GM18499 (cell line): ENCODE data around the gene SLC9A8.

ENCODE experiments used
- ATAC-seq: cut with Tn5 transposase; IDR thresholded peaks from one replicate; pipeline ENCODE4 v1.9.1; 2021; ENCODE audit warnings: moderate number of reproducible peaks; ENCODE audit not compliant: insufficient read depth, unreplicated experiment

The SLC9A8 gene

DNA sequence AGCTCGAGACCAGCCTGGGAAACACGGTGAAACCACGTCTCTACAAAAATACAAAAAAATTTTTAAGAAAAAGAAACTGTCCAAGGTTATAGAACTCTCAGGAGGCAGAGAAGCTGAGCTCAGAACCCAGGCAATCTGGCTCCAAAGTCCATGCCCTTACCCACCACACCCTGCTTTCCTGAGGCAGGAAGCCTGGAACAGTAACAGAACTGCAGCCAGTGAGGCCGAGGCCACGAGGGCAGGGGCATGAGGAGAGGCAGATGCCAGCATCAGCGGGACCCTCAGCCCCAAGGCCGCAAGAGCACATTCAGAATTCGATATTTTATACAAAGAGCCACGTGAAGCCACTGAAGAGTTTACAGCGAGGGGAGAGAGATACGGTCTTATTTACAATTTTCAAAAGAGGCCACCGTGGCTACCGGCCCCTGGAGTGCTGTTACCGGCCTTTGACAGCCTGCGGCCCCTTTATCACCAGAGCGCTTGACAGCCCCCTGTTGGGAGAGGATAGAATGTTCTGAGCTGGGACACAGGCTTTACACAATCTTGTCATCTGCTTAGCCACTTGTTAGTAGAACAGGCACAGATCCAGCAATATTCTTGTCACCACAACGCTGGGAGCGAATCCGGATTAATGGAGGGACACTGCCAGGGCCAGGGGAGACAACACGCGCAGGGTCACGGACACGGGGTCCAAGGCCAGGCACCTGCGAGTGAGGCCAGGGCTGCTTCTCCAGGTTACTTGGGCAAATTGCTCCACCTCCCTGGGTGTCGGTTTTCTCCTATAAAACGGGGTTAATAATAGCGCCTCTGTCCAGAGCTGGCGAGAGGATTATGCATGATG, 97.1 kb downstream of the SLC9A8 start:
- no peak for ATAC-seq

DNA sequence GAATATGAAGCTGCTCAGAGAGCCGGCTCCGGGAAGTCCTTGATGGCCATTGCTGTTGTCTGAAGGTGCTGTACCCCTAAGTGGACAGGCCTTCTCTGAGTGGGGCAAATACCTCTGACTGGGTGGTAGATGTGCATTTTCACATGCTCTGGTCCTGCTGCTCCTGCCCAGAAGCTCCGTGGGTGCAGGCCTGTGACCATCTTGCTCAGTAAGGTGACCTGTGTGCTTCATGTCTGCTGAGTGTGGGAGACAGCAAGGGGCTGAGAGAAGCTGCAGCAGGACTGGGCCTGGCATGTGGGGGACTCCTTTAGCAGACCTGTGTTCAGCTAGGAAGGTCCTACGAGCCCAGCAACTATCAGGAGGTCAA, 97.7 kb downstream of the SLC9A8 start:
- no peak for ATAC-seq

DNA sequence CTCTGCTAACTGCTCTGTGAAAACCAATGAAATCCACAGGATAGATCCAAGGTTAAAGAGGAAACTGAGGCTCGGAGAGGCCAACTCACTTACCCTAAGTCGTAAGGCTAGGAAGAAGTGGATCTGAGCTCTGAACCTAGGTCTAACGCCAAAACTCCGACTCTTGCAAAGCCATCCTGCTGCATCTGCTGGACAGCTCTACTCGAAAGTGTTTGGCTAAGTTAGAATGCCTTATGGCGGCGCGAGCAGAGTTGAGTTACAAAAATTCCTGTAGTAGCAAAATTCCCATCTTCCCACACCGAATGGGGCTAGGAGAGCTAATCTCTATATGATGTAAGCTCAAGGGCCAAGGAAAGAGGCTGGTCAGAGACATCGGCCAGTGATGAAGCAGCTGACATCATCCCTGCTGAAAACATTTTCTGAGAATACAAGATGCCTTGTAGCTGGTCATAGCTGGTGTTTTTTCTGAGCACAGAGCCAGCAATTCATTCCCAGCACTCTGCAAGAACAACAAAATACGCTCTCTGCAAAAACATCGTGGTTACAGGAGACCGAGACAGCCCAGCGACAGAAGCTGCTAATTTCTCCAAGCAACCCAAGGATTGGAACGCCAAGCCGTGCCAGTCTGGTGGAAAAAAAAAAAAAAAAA, 100.9 kb downstream of the SLC9A8 start:
- no peak for ATAC-seq

DNA sequence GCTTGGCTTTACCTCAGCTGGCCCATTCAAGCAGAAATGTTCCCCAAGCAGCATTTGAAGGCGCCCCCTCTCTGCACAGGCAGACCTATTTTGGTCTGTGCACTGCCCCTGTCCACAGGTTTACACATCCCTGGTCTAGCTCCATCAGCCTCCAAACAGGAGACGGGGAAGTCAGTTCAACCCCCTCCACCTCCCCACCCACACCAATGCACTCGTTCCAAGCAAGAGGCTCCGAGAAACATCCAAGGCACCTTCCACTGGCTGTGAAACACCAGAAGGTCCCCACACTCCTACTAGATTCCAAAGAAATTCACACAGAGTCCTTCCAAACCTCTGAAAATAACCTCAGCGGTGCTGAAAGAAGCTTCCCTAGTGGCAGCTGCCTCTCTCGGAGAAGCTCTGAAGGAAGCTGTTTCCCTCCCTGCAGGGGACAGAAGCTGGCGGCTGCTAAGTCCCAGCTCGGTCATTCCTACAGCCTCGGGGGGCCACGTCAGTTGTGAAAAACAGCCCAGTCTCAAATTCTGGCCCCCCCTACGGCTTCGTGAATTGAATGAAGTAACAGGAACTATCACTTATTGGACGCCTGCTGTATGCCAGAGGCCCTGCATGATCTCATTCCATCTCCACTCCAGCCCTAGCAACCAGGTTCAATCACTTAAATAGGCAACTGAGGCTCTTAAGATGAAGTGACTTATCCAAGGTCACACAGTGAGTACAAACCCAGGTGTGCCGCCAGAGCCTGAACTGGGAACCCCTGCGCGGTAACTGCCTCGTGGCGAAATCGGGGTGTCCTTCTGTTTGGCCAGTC, 101.9 kb downstream of the SLC9A8 start:
- ATAC-seq = no peak

DNA sequence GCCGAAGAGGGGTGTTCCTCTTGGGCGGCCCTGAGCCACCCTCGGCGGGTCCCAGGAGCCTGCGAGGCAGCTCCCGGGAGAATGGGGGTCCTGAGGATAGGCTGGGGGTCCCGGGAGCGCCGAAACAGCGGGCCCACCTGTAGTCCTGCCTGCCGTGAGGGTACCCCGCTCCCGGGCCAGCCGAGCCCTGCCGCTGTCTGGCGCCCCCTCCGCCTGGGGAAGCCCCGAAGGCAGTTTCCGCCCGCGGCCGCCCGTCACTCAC, 102.4 kb downstream of the SLC9A8 start:
- ATAC-seq = no peak

DNA sequence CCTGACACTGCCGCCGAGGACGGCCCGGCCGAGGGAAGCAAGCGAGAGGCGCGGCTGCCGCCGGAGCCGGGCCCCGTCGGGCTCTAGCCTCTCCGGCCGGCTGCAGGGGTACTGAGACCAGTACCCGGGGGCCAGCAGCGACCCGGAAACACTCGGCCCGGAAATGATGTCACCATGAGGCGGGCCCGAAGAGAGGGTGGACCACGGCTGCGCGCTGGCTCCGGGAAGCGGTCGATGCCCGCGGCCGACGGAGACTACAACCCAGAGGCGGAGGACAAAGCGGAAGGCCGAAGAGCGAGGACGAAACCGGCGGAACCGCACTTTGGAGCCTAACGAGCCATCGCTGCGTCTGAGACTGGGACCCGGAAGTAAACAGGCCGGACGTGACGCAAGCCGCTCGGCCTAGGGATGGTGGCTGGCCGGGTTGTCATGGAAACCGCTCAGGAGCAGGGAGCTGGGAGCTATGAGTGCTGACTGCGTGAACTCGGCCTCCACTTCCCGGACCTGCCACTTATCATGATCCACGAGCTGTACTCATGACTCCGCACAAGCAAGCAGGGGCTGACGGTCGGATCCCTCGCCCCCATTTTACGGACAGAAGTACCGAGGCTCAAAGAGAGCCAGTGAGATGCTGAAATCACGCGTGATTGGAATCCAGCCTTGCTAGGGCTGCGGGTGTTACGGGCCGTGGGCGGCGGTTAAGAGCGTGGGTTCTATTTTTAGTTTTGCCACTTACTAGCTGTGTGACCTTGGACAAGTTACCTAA, 102.9 kb downstream of the SLC9A8 start, which contains the start of gene SPATA2:
Gene SPATA2 (minus strand): TSS at position 150 of the 766 bp plus-strand sequence. CDS start 7,039 bp downstream, outside the sequence.
- peak; percentile 61 for ATAC-seq

DNA sequence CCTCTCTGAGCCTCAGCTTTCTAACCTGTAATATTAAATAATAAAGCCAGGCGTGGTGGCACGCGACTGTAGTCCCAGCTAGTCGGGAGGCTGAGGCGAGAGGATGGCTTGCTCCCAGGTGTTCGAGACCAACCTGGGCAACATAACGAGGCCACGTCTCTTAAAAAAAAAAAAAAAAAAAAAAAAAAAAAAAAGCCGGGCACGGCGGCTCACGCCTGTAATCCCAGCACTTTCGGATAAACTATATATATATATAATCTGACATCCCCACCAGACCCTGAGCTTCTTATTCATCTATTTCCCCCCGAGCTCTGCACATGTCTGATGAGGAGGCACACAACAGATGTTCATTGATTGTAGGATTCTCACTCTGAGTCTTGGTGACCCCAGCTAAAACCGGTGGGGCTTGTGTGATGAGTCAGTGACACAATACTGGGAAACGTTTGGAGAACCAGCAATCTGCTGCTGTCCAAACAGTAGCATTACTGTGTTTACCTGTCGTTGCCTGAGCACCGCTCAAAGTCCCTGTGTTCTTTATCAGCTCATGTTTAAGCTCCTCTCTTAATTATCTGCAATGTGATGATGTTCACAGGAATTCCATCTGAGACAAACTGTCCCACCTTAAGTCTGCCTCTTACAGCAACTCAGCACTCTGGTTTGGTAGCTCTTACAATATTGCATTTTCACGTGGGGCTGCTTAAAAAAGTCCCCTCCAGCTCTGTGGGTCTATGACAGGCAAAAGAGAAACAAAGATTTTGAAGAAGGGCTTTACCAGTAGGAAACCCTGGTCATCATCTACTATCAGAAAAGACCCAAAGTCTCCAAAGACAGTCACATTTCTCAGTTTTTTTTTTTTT, 103.7 kb downstream of the SLC9A8 start:
- no peak for ATAC-seq

DNA sequence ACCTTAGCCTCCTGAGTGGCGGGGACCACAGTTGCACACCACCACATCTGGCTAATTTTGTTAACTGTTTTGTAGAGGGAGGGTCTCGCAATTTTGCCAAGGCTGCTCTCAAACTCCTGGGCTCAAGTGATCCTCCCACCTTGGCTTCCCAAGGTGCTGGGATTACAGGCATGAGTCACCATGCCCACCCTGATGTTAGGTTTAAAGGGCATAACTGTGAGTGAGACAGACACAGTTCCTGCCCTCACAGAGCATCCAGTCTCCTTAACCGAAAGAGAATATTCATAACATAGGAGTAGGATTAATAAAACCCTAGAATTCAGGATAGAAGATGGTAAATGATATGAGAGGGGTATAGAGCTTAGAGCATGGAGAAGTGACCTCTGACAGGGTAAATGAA, 105.8 kb downstream of the SLC9A8 start:
- no peak for ATAC-seq

DNA sequence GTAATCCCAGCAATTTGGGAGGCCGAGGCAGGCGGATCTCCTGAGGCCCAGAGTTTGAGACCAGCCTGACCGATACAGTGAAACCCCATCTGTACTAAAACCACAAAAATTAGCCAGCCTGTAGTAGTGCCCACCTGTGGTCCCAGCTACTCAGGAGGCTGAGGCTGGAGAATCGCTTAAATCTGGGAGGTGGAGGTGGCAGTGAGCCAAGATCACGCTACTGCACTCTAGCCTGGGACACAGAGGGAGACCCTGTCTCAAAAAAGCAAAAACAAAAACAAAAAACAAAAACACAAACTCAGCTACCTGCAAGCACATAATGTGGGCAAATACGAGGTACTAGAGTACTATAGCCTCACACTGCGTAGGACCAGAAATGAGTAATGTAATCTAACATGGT, 106.4 kb downstream of the SLC9A8 start:
- no peak for ATAC-seq

DNA sequence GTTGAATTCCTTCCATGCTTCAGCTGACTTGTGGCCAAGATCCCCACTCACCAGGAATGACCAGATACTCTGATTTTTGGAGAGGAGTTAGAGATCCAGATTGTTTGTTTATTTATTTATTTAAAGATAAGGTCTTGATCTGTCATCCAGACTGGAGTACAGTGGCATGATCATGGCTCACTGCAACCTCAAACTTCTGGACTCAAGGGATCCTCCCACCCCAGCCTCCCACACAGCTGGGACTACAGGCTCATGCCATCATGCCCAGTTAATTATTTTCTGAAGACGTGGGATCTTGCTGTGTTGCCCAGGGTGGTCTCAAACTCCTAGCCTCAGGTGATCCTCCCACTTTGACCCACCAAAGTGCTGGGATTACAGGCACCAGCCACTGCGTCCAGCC, 106.8 kb downstream of the SLC9A8 start:
- ATAC-seq = no peak

DNA sequence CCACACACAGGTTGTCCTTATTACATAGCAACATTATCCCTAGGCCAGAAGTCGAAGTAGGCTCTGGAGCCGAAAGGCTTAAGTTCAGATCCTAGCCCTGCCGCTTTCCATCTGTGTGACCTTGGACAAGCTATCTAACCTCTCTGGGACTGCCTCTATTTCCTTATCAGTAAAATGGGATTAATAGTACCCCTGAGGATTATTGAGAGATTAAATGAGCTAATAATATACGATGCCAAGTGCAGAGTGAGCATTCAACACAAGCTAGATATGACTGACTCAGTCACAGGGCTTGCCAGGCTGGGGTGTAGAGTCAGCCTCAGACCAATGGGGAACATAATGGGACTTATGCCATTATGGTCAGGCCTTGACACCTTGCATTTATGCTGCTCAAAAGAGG, 111.6 kb downstream of the SLC9A8 start:
- no peak for ATAC-seq

DNA sequence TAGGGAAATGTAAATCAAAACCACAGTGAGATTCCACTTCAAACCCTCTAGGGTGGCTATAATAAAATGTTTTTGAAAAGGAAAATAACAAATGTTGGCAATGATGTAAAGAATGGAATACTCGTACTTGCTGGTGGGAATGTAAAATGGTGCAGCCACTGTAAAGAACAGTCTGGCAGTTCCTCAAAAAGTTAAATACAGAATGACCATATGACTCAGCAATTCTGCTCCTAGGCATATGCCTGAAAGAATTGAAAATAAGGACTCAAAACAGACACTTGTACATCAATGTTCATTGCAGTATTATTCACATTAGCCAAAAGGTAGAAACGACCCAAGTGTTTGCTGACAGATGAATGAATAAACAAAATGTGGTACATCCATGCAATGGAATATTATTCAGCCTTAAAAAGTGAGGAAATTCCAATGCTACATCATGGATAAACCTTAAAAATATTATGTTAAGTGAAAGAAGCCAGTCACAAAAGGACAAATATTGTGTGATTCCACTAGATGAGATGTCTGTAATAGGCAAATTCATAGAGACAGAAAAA, 113.3 kb downstream of the SLC9A8 start:
- no peak for ATAC-seq

DNA sequence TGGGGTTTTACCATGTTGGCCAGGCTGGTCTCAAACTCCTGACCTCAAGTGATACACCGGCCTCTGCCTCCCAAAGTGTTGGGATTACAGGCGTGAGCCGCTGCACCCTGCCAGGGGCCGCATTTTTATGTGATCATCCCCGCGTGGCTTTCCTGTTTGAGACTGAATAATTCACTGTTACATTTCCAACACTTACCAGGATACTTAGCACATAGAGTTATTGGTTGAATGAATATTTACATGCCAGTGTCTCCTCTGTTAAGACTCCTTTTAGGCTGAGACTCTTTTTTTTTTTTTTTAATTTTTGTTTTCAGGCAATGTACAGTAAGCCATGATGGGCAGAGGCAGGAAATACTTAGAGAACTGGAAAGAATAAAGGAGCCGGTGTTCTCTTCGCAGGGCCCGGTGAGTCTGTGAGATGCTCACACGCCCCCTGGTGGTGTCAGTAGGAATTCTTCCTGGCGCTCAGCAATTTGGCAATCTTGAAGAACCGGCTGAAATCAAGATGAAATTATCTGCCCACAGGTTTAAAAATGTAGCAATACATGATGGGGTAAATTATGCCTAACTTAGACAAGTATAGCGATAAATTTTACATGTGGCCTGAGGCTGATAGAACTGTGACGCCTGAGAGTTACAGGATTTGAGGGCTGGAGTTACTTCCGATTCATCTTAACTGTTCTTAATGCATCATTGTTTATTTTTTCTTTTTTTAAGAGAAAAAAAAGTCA, 115.9 kb downstream of the SLC9A8 start:
- ATAC-seq = no peak

DNA sequence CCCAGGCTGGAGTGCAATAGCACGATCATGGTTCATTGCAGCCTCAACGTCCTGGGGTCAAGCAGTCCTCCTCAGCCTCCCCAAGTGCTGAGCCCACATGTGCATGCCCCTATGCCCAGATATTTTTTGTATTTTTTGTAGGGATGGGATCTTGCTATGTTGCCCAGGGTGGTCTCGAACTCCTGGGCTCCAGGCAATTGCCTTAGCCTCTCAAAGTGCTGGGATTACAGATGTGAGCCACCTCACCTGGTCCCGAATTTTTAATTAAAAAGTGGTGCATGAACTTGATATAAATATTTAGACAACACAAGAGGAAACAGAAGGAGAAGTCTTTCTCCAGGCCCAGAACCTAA, 116.5 kb downstream of the SLC9A8 start:
- ATAC-seq = no peak

DNA sequence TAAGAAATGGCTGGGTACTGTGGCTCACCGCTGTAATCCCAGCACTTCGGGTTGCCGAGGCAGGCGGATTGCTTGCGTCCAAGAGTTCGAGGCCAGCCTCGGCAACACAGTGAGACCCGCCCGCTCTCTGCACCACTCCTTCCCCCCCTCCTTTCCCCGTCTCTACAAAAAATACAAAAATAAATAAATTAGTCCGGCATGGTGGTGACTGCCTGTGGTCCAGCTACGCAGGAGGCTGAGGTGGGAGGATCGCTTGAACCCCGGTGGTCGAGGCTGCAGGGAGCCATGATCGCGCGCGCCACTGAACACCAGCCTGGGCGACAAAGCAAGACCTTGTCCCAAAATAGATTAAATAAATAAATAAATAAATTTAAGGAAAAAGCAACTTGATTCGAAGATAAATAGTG, 123.1 kb downstream of the SLC9A8 start:
- ATAC-seq = no peak

DNA sequence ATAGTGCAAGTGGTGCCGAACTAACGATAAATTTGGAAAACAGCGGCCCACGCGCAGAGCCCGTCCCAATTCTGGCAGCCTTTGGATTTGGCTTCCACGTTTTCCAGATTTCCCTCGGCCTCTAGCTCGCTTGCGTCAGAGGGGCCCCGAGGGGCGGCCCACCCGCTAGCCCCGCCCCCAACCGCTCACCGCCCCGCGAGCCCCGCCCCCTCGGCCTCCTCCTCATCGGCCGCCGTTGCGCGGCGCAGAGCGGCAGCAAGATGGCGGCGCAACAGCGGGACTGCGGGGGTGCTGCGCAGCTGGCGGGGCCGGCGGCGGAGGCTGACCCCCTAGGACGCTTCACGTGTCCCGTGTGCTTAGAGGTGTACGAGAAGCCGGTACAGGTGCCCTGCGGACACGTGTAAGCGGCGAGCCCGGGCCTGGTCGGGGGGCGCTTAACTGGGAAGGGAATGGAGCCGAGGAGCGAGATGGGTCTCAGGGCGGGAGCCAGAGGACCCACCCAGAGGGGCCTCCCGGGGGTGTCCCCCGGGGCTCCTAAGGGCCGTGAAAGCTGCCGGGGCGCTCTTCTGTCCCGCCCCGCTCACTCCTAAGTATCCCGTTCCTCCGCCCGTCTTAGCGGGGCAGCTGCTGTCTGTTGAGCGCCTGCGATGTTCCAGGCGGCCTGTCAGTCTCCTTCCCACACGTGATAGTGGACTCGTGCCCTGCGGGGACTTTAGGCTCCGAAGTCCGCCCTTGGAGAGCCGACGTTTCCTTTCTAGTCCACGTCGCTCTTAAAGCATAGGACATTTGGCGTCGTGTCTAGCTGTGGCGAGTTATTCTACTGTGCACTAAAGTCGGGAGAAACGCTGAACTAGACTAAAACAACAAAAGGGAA, 123.8 kb downstream of the SLC9A8 start, which contains the start of gene RNF114:
Gene RNF114 (plus strand): TSS at position 245 of the 874 bp plus-strand sequence. CDS start 16 bp downstream, at position 261.
- no peak for ATAC-seq

DNA sequence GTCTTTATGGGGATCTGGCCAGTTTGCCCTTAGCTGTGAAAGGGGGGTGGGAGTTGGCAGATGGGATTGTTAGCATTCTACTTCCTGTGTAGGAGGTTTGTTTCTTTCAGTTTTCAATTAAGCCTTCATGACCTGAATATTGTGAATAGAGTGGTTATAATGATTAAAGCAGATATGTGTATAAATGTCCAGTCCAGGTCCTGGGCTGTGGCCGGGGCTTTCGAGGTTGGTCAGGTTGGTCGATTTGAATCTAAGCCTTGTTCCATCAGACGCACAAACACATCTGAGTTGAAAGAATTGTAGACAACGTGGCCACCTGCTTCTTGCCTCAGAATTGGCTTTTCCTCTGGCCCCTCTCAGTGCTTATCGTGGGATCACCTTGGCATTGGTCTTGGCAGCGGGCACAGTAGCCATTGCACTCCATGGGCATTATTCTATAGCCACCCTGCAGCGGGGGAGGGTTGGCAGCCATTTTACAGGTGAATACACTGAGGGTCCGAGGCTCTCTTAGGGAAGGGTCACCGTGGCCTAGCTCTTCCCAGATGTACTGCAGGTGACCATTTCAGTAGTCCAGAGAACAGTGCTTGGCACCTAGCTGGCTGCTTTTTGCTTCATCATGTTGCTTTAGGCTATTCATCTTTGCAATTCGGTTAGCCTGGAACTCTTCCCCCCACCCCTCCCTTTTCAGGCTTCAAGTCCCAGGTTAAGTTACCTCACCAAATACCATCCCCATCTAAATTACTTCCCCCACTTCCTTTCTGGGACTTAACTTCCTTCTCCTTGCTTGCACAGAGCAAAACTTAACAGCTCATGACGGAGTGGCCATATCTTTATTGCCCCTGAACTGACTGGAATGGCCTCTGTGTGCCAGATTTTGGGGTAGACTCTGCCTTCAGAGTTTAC, 124.7 kb downstream of the SLC9A8 start:
- no peak for ATAC-seq
